ENCODE data around the gene ADGRD1.

The ADGRD1 gene

GRCh38 chr12:131076296-131076695 is 122.6 kb downstream of the ADGRD1 start:
- no peak for FAIRE-seq

GRCh38 chr12:131076791-131077747 is 123.4 kb downstream of the ADGRD1 start:
- no peak for FAIRE-seq

- FAIRE-seq = no peak
Observed at GRCh38 chr12:131077931-131078391, 124.3 kb downstream of the ADGRD1 start.

GRCh38 chr12:131082290-131083194 is 128.8 kb downstream of the ADGRD1 start:
- FAIRE-seq = no peak

GRCh38 chr12:131084341-131085011 is 130.8 kb downstream of the ADGRD1 start:
- no peak for FAIRE-seq

- FAIRE-seq = no peak
Observed at GRCh38 chr12:131085125-131085815, 131.6 kb downstream of the ADGRD1 start.

GRCh38 chr12:131085816-131086591 is 132.3 kb downstream of the ADGRD1 start:
- FAIRE-seq = no peak

GRCh38 chr12:131087302-131087818 is 133.7 kb downstream of the ADGRD1 start:
- FAIRE-seq = no peak

GRCh38 chr12:131087991-131088700 is 134.4 kb downstream of the ADGRD1 start:
- FAIRE-seq = no peak

- no peak for FAIRE-seq
Observed at GRCh38 chr12:131088701-131089530, 135.2 kb downstream of the ADGRD1 start.

- FAIRE-seq = no peak
Observed at GRCh38 chr12:131089531-131090273, 136.0 kb downstream of the ADGRD1 start.

- FAIRE-seq = no peak
Observed at GRCh38 chr12:131090274-131091210, 136.8 kb downstream of the ADGRD1 start.

- no peak for FAIRE-seq
Observed at GRCh38 chr12:131091413-131091975, 137.8 kb downstream of the ADGRD1 start.

- FAIRE-seq = no peak
Observed at GRCh38 chr12:131091976-131092691, 138.4 kb downstream of the ADGRD1 start.

GRCh38 chr12:131092901-131093603 is 139.3 kb downstream of the ADGRD1 start:
- no peak for FAIRE-seq

- no peak for FAIRE-seq
Observed at GRCh38 chr12:131093604-131093955, 139.9 kb downstream of the ADGRD1 start.

Measured in colon (tissue), 2 donors.